Esophagus muscularis mucosa (tissue), 4 donors: Measurements from ENCODE around the gene SLC48A1.

ENCODE experiments used
- EP300 ChIP-seq: sonication (generic); formaldehyde crosslinking; IDR thresholded peaks from one replicate; pipeline ENCODE4 v1.6.1; 2017; ENCODE audit warnings: antibody characterized with exemption
- POLR2A ChIP-seq: fragments of 450-650 bp; IDR thresholded peaks from one replicate; pipeline ENCODE4 v1.6.1; 2017; ENCODE audit warnings: antibody characterized with exemption, moderate library complexity, mild to moderate bottlenecking, low read depth
- TF ChIP-seq, protein P1 (sequence below), 3 experiments: fragments of 200-600 bp in 2 of 3; fragments of 450-650 bp in 1 of 3; sonication (generic) in 2 of 3; IDR thresholded peaks; one replicate each; pipeline ENCODE4 v1.5.1; 2017 to 2019; ENCODE audit warnings: antibody characterized with exemption in 3 of 3, mild to moderate bottlenecking in 2 of 3, moderate library complexity in 1 of 3

DNA sequence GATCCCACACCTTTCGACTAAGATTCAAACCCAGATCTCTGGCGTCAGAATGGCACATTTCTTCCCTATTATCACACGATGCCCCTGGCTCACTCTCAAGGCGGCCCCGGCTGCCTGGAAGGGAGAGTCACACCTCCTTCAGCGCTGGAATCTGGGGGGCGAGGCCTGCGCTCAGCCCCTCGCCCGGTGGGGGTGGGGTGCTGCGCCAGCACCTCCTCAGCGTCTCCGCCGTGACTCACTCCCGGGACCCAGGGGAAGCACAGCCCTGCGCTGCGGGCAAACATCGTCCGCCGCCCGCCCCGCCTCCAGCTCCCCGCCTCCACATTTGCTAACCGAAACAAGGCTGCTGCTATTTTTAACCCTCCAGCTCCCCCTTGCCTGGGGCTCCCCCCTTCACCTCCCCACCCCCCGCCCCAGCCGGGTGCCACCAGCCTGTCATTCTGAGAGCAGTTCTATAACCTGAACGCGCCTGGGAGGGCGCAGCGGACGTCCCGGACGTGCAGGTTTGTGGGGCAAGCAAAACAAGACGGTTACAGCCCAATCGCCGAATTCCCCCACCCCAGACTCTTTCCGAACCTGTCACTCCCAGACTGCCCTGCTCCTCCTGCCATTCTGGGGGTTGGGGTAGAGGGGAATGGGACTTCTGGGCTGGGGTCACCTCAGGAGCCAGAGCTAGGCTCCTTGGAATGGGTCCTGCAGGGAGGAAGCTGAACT lies 39.9 kb downstream of the SLC48A1 start:
- TF ChIP-seq POLR2A = no peak
- TF ChIP-seq, protein P1, sequence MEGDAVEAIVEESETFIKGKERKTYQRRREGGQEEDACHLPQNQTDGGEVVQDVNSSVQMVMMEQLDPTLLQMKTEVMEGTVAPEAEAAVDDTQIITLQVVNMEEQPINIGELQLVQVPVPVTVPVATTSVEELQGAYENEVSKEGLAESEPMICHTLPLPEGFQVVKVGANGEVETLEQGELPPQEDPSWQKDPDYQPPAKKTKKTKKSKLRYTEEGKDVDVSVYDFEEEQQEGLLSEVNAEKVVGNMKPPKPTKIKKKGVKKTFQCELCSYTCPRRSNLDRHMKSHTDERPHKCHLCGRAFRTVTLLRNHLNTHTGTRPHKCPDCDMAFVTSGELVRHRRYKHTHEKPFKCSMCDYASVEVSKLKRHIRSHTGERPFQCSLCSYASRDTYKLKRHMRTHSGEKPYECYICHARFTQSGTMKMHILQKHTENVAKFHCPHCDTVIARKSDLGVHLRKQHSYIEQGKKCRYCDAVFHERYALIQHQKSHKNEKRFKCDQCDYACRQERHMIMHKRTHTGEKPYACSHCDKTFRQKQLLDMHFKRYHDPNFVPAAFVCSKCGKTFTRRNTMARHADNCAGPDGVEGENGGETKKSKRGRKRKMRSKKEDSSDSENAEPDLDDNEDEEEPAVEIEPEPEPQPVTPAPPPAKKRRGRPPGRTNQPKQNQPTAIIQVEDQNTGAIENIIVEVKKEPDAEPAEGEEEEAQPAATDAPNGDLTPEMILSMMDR (IDR thresholded peaks at IDR 0.05) = no peak
- peak; percentile 22 for TF ChIP-seq EP300
